NCI-H1092 (cell line): ENCODE results near the gene SCFD1.
"Not testable (repeated sequence)": the region's sequence is repeated elsewhere in the genome, so short reads cannot be mapped to it uniquely, and the experiment has no call there.

Source experiments
- DNase-seq: peaks from one replicate; lab custom pipeline; 2025; lab: John Stamatoyannopoulos, UW

Gene SCFD1

GRCh38 chr14:30621940-30622830 lies at the start of gene SCFD1:
SCFD1 (plus strand) TSS chr14:30622319; CDS start chr14:30622339, 20 bp downstream.
- peak; percentile 94 for DNase-seq

DNA sequence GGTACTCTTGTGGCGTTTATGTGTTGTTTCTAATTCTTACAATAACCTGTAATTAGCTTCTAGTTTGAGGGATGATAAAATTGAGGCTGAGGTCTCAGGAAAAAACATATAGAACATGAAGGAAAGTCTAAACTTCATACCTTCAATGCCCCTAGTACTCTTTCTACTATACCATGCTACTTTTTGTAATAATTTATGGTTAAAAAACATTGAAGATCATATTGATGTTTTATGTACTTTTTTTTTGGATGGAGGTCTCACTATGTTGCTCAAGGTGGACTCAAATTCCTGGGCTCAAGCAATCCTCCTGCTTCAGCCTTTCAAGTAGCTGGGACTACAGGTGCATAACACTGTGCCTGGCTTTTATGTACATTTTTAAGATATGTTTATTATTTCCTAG lies 49.3 kb upstream of the SCFD1 start:
- no peak for DNase-seq

DNA sequence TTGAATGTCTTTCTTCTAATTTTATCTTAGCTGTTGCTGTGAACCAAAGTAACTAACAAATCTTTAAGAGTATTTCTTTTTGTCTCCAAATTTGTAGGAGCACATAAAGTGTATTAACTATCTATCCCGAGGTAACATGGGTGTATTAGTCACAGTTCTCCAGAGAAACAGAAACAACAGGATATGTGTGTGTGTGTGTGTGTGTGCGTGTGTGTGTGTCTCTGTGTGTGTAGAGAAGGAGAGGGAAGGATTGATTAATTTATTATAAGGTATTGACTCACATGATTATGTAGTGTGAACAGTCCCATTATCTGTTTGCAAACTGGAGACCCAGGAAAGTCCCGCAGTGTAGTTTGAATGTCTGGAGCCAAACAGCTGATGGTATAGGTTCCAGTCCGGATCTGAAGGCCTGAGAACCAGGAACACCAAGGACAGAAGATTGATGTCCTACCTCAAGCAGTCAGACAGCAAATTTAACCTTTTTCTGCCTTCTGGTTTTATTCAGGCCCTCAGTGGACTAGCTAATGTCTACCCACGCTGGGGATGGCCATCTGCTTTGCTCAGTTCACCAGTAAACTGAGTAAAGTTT lies 48.8 kb upstream of the SCFD1 start:
- no peak for DNase-seq

GRCh38 chr14:30573966-30574365 lies 48.2 kb upstream of the SCFD1 start:
- DNase-seq, result no peak

GRCh38 chr14:30574777-30575176 lies 47.3 kb upstream of the SCFD1 start:
- not testable (repeated sequence) for DNase-seq

GRCh38 chr14:30576333-30576732 lies 45.8 kb upstream of the SCFD1 start:
- not testable (repeated sequence) for DNase-seq

DNA sequence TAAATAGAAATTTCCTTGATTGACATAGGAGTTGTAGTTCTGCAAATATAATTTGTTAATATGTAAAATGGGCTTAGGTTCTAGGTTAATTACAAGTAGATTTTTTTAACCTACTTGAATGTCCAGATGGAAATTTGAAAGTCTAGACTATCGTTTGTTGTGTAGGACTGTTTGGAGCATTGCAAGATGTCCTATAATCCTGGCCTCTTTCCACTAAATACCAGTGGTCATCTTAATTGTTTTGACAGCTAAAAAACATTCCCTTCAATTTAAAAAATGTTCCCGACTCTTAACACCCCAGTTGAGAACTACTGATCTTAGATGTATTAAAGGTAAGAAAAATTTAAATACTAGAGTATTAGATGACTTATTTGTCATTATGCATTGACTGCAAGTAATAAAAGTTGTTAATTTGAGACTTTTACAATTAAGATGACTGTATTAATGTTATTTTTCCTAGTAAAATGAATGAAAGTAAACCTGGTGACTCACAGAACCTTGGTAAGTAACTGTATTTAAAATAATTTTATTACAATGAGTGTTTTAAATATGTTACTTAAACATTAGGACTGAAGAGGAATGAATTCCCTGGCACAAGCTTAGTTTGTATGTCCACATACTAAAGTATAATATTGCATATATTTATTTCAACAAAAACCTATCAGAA lies 41.4 kb upstream of the SCFD1 start:
- no peak for DNase-seq

DNA sequence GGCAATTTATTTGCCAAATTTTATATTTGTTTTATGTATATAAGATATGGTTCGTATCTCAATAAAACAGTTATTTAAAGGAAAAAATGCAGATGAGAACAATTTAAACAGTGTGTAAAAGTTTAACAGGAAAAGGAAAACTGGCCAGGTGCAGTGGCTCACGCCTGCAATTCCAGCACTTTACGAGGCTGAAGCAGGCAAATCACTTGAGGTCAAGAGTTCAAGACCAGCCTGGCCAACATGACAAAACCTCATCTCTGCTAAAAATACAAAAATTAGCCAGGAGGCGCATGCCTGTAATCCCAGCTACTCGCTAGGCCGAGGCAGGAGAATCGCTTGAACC lies 40.9 kb upstream of the SCFD1 start:
- no peak for DNase-seq

DNA sequence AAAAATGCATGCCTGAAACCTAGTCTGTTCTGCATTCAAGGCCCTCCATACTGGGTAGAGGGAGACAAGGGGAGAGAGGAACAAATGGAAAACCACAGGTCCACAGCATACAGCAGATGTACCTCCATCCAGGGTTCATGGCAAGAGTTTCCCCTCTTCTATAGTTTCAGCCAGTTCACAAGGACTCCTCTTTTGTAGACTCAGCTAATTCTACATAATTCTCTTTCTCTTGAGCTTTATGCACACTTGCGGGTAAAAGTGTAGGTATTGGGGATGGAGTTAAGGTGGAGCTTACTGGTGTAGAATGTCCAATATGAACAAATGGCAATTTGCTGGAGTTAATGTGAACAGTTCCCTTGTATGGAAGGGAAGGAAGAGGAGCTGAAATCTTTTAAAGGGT lies 39.7 kb upstream of the SCFD1 start:
- no peak for DNase-seq

DNA sequence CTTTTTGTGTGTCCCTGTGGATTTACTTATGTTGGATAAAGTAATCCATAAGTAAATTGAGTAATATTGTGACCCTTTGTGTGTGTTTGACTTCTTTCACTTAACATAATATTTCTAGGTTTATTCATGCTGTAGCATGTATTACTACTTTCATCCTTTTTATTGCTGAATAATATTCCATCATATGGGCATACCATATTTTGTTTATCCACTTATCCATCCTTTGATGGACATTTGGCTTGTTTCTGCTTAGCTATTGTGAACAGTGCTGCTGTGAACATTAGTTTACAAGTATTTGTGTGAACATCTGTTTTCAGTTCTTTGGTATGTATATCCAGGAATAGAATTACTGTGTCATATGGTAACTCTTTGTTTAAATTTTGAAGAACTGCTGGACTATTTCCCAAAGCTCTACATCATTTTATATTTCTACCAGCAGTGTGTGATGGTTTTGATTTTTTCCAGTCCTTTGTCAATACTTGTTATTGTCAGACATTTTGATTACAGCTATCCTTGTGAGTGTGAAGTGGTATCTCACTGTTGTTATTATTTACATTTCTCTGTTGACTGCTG lies 38.0 kb upstream of the SCFD1 start:
- DNase-seq, result no peak

DNA sequence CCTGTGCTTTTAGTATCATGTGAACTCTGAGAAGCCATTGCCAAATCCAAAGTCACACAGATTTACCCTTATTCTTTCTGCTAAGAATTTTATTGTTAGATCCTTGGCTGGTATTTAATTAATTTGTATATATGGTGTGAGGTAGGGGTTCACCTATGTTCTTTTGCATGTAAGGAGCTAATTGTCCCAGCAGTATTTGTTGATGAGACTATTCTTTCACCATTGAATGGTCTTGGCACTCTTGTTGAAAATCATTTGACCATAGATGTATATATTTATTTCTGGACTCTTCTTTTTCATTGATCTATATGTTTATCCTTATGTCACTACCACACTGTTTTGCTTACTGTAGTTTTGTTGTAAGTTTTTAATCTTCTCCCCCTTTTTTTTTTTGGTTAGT lies 36.9 kb upstream of the SCFD1 start:
- no peak for DNase-seq

- DNase-seq, result no peak
Measured at GRCh38 chr14:30587141-30587540, 35.0 kb upstream of the SCFD1 start.

GRCh38 chr14:30588873-30589272 lies 33.2 kb upstream of the SCFD1 start:
- no peak for DNase-seq

- DNase-seq, result no peak
Measured at GRCh38 chr14:30596935-30597334, 25.2 kb upstream of the SCFD1 start.

DNA sequence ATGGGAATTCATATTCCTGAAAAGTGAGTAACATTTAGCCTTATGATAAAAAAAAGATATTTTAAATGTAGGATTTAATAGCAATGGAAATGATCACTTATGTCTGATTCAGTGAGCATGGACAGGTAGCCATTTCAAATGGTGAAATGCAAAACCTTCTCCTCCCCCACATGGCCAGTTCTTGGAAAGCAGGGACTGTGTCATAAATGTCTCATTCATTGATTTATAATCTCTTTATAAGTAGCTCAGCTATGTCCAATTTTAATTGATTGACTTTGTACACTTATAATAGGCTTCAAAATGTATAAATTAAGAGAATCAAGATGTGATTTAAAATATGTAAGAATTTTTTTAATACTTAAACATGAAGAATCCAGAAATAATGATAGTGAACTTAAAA lies 24.6 kb upstream of the SCFD1 start:
- DNase-seq, result no peak

- no peak for DNase-seq
Measured at GRCh38 chr14:30600922-30601918, 20.9 kb upstream of the SCFD1 start.

DNA sequence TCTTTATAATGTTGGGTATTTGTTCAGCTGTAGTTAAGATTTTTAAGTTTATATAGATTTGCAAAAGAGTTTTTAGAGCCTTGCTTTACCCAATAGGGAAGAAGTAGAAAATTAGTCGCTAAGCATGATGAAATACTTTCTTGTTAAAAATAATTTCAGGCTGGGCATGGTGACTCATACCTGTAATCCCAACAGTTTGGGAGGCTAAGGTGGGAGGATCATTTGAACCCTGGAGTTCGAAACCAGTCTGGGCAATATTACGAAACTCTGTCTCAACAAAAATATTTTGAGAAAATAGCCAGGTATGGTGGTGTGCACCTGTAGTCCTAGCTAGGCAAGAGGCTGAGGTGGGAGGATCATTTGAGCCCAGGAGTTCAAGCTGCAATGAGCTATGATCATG lies 18.7 kb upstream of the SCFD1 start:
- DNase-seq, result no peak

- DNase-seq, result not testable (repeated sequence)
Measured at GRCh38 chr14:30604696-30605095, 17.4 kb upstream of the SCFD1 start.

DNA sequence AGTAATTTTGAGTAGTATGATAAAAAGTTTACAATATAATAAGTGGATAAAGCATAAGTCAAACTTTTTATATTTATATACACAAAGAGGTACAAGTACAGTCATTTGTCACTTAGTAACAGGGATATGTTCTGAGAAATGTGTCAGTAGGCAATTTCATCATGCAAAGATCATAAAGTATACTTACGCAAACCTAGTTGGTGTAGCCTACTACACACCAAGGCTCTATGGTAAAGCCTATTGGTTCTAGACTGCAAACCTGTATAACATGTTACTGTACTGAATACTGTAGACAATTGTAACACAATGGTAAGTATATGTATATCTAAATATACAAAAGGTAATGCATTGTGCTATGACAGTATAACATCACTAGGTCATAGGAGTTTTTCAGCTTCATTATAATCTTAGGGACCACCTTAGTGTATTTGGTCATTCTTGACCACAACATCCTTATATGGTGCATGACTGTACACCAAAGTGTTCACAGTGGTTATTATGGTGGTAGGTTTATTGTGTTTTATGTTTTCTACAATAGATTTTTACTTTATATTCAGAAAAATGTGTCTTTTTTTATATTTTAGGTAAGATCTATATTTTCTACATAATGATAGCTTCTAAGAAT lies 14.9 kb upstream of the SCFD1 start:
- no peak for DNase-seq

DNA sequence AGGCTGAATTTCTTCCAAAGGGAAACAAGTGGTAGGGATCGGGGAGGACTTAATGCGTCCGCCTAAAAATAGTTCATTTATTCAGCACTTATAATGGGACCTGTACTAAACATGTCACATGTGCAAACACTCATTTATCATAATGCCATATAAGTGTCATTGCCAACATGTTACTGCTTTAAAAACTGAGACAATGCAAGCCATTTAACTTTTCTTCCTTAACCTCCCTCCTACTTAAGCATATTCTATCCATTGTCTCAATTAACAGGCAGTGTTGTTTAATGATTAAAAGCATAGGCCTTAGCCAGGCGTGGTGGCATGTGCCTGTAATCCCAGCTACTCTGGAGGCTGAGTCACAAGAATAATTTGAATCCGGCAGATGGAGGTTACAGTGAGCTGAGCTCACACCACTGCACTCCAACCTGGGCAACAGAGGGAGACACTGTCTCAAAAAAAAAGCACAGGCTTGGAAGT lies 13.5 kb upstream of the SCFD1 start:
- no peak for DNase-seq

GRCh38 chr14:30610787-30611343 lies 11.3 kb upstream of the SCFD1 start:
- peak; percentile 92 for DNase-seq
